ENCODE measurements around the gene WDR93.

The WDR93 gene

GRCh38 chr15:89652131-89652530 lies 38.5 kb upstream of the WDR93 start:
- Histone ChIP-seq H4K20me1 (ENCODE audit: insufficient read depth, low read length) (no peaks in the 10 kb centered on the region), H3K9me3 (replicated peaks; ENCODE audit: insufficient read depth, low read length) (no peaks in the 10 kb centered on the region), H3F3A (ENCODE audit: insufficient read depth, low read length) (peaks cover 11% of the 10 kb centered on the region), H3K4me3 (ENCODE audit: low read length) (no peak overlapping the region), H3K79me2 (ENCODE audit: low read length) (no peaks in the 10 kb centered on the region), H3K9ac (ENCODE audit: low read length) (no peak overlapping the region), H3K9me2 (replicated peaks; ENCODE audit: insufficient read depth, low read length) (no peaks in the 10 kb centered on the region), H3K36me3 (replicated peaks; ENCODE audit: insufficient read depth, low read length) (no peaks in the 10 kb centered on the region), H3K27me3 (replicated peaks; ENCODE audit: insufficient read depth, low read length) (no peaks in the 10 kb centered on the region), H3K4me2 (ENCODE audit: low read depth, low read length) (no peak overlapping the region), H3K27ac (ENCODE audit: low read length) (no peak overlapping the region), H2AFZ (ENCODE audit: low read length) (no peak overlapping the region), H3K4me1 (ENCODE audit: low read length) (peaks cover 17% of the 10 kb centered on the region)
- no peak for TF ChIP-seq EZH2phosphoT487 (IDR thresholded peaks at IDR 0.05; ENCODE audit: low read length)
- no peak for TF ChIP-seq EZH2 (optimal IDR thresholded peaks at IDR 0.05; ENCODE audit: low read depth, low read length)
- no peak for TF ChIP-seq CTCF (IDR thresholded peaks at IDR 0.05; ENCODE audit: low read length)
- DNase-seq, result no peak

- Histone ChIP-seq H3K9me2 (replicated peaks; ENCODE audit: insufficient read depth, low read length) (no peaks in the 10 kb centered on the region), H3K9me3 (replicated peaks; ENCODE audit: insufficient read depth, low read length) (no peaks in the 10 kb centered on the region), H3F3A (ENCODE audit: insufficient read depth, low read length) (peaks cover 11% of the 10 kb centered on the region), H3K4me2 (ENCODE audit: low read depth, low read length) (no peak overlapping the region), H3K79me2 (ENCODE audit: low read length) (no peaks in the 10 kb centered on the region), H3K4me3 (ENCODE audit: low read length) (no peak overlapping the region), H3K27me3 (replicated peaks; ENCODE audit: insufficient read depth, low read length) (no peaks in the 10 kb centered on the region), H3K36me3 (replicated peaks; ENCODE audit: insufficient read depth, low read length) (no peaks in the 10 kb centered on the region), H3K9ac (ENCODE audit: low read length) (no peak overlapping the region), H2AFZ (ENCODE audit: low read length) (no peak overlapping the region), H4K20me1 (ENCODE audit: insufficient read depth, low read length) (no peaks in the 10 kb centered on the region), H3K27ac (ENCODE audit: low read length) (no peak overlapping the region), H3K4me1 (ENCODE audit: low read length) (peaks cover 13% of the 10 kb centered on the region)
- DNase-seq, result no peak
- TF ChIP-seq CTCF (IDR thresholded peaks at IDR 0.05; ENCODE audit: low read length) (no peak), EZH2 (optimal IDR thresholded peaks at IDR 0.05; ENCODE audit: low read depth, low read length) (no peak), EZH2phosphoT487 (IDR thresholded peaks at IDR 0.05; ENCODE audit: low read length) (no peak)
Measured at GRCh38 chr15:89652666-89653065, 37.9 kb upstream of the WDR93 start.

GRCh38 chr15:89653578-89653977 lies 37.0 kb upstream of the WDR93 start:
- H2AFZ ChIP-seq (ENCODE audit: low read length), result no peak overlapping the region
- H3K27me3 ChIP-seq (replicated peaks; ENCODE audit: insufficient read depth, low read length), result no peaks in the 10 kb centered on the region
- no peak overlapping the region for H3K27ac ChIP-seq (ENCODE audit: low read length)
- no peaks in the 10 kb centered on the region for H4K20me1 ChIP-seq (ENCODE audit: insufficient read depth, low read length)
- H3K4me3 ChIP-seq (ENCODE audit: low read length), result no peak overlapping the region
- H3F3A ChIP-seq (ENCODE audit: insufficient read depth, low read length), result peaks cover 11% of the 10 kb centered on the region
- no peaks in the 10 kb centered on the region for H3K9me2 ChIP-seq (replicated peaks; ENCODE audit: insufficient read depth, low read length)
- no peaks in the 10 kb centered on the region for H3K79me2 ChIP-seq (ENCODE audit: low read length)
- TF ChIP-seq EZH2 (optimal IDR thresholded peaks at IDR 0.05; ENCODE audit: low read depth, low read length), result no peak
- no peak for TF ChIP-seq EZH2phosphoT487 (IDR thresholded peaks at IDR 0.05; ENCODE audit: low read length)
- no peak for TF ChIP-seq CTCF (IDR thresholded peaks at IDR 0.05; ENCODE audit: low read length)
- no peak overlapping the region for H3K9ac ChIP-seq (ENCODE audit: low read length)
- no peak overlapping the region for H3K4me2 ChIP-seq (ENCODE audit: low read depth, low read length)
- no peaks in the 10 kb centered on the region for H3K36me3 ChIP-seq (replicated peaks; ENCODE audit: insufficient read depth, low read length)
- peaks cover 13% of the 10 kb centered on the region for H3K4me1 ChIP-seq (ENCODE audit: low read length)
- no peak for DNase-seq
- H3K9me3 ChIP-seq (replicated peaks; ENCODE audit: insufficient read depth, low read length), result no peaks in the 10 kb centered on the region

All from MM.1S (cell line).